Stimulated activated CD8-positive, alpha-beta memory T cell treated with anti-CD3 and anti-CD28 coated beads, Interleukin-4, amount 100 ng/mL, for 48 hours (primary cell): ENCODE measurements around the gene SOBP.

Experiments
- DNase-seq: peaks from one replicate; pipeline ENCODE4 v3.0.0-alpha.2; 2020

Gene SOBP

DNA sequence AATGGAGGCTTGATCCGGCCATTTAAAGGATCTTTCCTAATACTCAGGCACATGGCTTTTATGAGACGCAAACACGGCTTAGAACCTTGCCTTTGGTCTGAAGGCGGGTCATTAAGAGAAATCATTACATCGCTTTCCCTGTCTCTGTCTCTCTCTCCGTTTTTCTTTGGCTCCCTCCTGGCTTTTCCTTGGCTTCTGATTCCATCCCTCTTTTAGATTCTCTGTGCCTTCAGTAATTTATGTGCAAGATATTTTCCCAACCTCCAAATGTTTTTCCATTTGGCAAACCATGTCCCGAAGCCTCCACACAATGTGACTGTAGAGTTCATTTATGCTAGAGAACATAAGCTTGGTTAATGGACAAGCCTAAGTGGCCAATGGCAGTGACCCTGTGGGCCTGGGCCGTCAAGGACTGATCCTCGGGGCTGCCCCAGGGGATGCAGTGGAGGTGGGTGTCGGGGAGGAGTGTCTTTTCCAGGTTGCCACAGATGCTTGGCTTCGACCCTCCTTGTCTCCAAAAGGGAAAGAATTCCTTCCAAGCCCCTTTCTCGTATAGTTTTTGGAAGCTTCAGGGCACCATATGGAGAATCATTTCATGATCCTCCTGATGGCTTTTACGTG is 177.2 kb downstream of the SOBP start:
- DNase-seq = no peak

DNA sequence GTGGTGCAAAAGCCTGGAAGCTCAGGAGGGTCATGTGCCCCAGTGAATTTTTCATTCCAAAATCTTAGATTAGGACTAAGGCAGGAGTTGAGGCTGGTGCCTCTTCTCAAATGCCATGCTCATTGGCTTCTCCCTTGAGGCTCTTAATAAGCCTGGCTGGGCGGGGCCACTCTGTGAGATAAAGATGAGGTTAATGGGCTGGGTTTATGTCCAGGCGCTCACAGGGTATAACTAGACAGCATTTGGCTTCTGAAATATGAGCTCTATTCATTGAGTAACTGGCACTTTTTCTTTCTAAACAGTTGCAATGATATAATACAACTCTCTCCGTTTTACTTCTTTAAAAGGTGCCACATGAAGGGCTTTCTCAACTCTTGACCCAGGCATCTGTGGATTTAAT is 177.9 kb downstream of the SOBP start:
- no peak for DNase-seq

DNA sequence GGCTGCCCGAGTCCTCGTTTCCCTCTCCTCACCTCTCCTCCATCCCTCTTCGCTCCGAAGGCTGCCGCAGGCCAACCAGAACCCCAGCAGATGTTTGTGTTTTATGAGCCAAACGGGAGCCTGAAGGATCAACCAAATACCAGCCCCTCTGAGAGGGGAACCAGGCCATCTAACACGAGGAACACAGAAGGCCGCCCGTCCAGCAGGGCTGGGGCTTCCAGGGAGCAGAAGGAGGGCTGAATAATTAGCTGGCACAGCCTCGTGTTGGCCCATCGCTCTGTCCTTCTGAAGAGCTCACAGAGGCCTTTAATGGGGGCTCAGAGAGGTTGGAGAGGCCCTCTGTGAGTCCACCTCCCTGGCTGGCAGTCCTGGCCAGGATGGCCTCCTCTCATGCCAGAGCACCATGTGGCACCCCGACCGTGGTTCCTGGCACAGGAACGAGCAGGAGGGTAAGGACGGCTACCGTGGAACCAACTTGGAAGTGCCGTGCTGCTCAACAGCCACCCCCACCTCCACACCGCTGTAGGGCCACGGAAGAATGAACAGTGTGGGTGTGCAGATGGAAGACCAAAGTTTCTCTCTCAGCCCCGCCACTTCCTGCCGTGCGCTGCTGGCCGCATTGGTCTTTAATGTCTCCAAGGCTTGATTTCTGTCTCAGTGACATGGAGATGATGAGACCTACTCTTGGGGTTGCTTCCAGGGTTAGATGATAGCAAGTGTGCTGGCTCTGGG is 179.0 kb downstream of the SOBP start:
- peak; percentile 52 for DNase-seq

DNA sequence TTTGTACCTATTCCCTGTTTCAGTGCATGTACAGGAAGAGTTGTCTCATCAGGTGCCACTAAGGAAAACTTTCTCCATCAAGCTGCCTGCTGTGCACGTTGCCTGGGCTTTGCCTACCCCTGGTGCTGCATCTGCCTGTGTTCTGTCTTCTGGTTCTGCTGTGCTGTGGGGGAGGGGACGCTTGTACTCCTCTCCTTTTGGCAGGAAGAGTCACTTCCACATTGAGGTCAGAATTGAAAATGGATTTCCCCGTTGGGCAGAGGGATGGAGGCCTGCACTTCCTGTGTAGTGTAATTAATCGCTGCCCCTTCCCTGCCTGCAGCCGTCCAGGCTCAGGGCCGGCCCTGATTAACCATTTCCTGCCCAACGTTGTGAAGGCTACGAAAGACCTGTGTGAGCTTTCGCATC is 180.9 kb downstream of the SOBP start:
- DNase-seq = no peak

DNA sequence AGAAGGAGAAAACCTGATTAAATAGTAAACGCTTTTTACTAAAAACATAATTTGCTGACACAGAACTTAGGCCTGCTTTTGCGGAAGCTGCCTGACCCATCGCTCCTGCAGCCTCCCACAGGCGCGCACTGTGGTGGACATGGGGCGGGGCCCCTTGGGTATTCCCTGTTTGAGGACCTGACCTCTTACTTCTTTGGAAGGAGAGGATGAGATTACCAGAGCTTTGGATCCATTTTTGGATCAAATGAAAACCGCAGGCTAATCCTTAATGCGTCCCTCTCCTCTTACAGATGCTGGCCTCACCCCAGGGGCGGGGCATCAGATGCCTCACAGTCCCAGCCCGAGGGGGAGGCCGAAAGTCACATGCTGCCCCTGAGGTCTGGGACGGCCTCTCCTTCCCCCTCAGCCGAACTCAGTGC is 183.2 kb downstream of the SOBP start:
- no peak for DNase-seq

DNA sequence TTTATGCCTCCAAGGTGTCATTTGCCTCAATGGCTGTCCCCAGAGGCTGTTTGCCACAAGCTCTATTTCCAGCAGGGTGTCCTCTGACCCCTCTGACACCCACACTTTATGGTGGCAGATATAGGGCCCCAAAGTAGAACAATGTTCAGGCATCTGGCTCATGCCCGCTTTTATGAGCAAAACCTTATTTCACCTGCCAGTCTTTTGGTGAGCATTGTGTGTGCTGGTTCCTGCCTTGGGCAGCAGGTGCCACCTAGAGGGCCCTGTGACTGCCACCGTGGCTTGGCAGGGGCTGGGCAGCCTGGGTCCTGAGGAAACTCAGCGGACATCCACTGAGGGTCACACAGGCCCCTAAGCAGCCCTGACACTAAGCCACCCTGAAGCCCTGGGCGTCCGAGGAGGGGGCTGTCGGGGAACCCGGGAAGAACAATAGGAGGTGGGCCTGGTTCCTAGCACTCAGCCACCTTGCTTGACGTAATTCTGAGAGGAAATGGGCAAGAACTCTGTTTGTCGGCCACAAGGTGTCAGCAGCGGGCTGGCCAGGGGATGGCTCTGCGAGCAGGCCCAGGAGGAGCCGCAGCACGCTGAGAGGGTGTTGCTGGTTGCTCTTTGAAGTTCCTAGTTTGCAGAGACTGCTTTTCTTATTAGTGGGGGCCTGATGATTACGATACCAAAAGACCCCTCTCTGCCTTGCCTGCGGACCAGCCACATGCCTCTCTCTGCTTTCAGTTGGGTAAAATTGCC is 185.2 kb downstream of the SOBP start:
- DNase-seq = peak; percentile 90

DNA sequence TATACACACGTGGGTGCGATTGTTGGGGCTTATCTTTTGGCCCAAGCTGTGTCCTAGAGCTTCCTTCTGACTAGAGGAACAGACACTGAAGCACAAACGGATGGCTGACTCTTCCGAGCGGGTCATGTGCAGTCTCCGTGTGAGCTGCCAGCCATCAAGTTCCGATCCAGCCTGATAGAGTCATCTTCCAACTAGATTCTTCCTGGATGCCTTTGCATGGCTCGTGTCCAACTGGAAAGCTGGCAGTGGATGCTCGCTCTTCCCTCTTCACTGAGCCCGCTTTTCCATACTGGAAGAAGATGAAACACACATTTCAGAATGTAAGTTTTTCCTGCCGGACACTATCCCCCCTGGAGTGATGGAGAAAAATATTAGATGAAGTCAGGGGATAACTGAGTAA is 186.1 kb downstream of the SOBP start:
- DNase-seq = no peak

DNA sequence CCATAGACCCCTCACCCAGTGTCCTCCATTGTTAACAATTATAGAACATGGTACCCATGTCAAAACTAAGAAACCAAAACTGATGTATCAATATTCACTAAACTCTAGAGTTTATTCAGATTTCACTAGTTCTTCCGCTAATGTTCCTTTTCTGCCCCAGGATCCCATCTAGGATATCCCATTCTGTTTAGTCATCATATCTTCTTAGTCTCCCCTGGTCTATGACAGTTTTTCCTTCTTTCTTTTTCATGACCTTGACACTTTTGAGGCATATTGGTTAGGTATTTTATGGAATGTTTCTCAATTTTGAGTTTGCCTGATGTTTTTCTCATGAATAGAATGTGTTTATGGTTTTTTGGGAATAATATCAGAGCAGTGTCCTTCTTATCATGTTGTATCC is 187.5 kb downstream of the SOBP start:
- no peak for DNase-seq

DNA sequence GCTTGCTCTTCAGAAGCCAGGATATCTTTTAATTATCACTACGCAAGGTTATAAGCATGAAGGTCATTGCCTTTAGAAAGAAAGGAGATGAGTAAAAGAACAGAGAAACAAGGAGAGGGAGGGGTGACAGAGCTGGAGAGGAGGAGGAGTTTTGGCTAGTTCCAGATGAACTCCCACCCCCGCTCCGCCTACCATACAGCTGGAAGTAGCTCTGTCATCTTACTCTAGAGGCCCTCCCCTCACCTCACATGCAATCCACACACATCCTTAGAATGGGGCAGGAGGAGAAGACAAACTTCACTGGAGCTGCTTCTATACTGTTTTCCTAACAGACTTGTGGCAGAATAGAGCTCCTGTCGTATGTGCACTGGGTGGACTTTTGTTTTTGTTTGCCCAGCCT is 189.5 kb downstream of the SOBP start:
- no peak for DNase-seq

DNA sequence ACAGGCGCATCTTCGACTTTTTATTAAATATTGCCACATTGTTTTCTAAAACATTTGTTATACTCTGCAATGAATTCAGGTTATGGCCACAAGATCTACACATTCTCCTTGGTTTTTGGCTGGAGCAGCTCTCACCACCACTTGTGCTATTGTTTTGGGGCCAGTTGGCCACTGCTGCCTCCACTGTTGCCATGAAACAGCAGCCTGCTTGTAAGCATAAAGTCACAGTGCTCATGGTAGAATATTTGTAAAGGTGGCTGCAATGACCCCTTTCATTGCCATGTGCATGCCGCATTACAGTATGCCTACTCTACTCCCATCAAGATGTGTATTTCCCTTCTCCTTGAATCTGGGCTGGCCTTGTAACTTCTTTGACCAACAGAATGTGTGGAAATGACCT is 192.8 kb downstream of the SOBP start:
- DNase-seq = no peak

DNA sequence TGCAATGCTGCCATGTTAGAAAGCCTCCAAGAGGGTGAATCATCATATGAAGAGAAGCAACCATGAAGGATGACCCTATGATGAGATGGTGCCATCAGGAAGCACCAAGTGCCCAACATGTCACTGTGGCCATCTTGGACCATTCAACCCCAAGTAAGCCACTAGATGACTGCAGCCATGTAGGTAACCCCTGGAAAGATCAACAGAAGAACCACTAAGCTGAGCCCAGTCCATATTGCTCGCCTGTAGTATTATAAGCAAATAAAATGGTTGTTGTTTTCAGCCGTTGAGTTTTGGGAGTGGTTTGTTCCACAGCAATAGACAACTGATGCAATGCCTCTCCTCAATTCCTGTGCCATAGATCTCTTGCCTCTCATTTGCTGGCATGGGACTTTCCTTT is 193.3 kb downstream of the SOBP start:
- DNase-seq = no peak

DNA sequence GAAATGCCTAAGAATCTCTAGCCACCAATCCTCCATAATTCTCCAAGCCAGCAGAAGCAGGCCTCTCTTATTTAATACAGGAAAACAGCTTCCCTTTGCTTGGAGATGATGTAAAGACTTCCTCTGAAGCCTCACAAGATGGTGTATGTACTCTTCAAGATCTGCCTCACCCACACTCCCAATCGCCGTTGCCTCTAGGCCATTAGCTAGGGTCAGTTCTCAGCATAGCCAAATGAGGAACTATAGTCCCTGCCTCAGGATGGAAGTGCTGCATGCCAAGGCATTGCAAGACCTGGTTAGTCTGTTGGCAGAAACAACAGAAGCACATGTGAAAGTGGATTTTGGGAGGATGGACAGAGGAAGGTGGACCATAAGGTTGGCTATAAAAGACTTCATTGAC is 195.1 kb downstream of the SOBP start:
- no peak for DNase-seq

DNA sequence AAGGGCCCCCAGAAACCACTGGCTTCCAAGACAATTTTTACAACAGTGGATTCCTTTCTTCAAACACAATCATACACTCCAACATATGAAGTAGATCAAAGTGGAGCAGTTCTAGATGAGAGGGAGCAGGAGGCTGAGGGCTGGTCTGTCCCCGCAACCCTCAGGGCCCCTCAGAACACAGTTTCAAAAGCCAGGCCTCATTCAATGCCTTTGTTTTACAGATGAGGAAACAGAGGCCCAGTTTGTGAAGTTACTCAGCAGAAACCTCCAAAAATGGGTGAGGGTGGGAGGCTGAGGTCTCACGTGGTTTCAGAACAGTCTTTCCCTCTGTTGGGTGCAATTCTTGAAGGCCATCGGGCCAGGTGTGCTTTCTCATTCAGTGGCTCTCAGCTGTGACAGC is 199.3 kb downstream of the SOBP start:
- DNase-seq = no peak

DNA sequence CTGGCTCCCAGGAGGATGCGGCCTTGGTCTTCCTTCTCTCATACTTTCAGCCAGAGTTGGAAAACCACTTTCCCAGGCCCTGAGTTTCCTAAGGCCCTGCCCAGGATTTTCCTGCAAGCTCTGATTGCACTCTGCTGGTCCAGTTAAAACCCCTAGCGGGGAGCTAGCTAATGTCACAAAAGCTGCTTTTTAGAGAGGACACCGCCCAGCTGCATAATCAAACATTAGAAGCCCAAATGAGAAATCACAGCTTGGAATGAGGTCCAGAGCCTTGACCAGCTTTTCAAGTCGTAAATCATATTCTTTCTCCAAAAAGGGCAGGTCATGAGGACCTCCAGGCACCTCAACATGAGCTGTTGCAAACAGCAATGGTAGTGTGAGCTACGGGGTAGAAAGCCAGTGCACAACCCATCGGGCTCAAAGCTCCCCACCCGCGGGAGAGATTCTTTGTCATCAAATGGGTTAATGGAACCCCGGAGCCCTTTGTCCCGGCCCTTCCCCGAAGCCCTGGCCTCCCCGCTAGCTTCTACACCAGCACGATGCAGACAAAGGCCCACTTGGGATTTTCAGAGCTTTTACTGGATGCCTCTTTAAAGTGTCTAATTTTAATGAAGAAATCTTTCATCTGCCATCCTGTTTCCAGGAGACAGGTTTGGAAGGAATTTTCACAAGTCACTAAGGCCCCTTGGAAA is 200.2 kb downstream of the SOBP start:
- no peak for DNase-seq

DNA sequence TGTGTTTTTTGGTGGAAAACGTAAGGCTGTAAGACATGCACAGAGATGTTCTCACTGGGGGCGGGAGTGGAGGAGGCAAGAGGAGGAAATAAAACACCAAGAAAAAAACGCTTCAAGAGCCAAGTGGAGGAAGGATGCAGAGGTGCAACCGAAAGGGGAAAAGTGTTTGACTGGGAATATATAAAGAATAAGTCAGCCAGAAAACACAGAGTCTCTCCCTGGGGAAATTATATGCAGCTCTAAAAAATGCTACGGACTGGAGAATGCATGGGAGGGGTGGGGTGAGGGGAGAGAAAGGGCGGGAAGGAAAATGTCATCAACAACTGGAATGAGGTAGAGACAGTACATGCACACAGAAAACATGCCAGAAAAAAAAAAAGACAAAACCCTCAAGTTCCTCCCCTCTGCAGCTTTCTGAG is 200.7 kb downstream of the SOBP start:
- DNase-seq = no peak

DNA sequence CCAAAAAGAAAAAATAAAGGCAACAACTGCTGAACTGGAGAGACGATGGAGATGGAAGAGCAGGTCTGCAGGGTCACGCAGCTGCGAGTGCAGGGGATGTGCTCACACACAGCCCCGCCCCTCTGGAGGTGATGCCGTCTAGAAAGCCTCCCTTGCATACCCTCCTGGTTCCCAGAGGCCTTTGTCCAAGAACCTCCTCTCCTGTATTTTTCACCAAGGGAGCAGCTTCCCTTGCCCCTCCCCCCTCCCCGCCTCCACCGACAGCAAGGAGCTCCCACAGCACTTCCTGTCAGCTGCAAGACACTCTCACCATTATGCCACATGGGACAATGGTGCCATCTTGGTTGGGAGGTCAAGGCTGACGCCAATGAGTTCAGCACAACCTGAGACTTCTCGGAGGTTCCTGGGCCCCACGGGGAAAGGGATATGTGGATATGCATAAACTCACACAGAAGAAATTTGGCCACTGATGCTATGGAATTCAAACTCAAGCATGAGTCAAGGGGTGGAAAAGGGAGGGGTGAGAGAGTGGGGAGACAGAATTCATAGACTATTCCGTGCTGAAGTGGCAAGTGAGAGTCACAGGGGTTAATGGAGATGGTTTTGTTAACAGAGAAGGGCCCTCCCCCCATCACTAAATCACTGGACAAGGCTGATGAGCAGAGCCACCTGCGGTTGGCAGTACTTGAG is 201.3 kb downstream of the SOBP start:
- no peak for DNase-seq

DNA sequence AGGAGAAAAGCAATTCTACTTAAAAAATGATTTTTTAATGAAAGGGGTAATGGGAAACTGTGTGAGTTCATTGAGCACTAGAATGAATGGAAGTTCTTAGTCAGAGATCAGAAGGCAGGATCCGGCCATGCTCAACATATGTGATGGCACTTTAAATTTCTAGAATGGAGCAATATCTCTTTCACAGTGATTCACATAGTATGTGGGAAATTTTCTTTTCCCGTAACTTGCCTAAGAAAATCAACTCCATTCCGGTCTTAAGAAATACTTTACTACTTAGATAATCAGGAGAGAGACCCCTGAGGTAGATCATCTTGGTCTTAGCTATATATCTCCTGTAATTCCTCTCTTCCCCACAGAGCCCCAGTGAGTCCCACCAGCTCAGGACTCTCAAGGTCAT is 202.4 kb downstream of the SOBP start:
- no peak for DNase-seq

DNA sequence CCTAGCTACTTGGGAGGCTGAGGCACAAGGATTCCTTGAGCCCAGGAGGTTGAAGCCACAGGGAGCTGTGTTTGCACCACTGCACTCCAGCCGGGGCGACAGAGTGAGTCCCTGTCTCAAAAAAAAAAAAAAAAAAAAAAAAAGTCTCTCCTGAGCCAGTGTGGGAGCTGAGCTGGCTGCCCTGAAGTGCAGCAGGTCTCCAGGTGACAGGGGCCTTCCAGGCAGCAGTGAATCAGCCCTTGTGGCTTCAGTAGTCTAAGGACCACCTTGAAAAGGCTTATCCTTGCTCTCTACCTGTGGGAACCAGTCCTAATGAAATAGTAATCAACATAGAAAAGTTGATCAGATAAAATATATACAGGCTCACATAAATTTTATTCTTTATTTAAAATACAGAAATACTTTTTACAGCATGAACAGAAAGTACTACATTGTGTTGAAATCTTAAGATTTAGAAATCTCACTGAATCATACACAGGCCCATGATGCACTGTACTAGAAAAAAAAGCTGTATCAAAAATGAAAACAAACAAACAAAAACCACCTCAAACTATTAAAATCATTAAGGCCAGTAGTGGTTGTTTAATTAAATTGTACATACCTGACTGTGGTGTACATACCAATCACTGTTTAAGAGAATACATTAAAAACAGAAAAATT is 205.3 kb downstream of the SOBP start:
- DNase-seq = no peak

DNA sequence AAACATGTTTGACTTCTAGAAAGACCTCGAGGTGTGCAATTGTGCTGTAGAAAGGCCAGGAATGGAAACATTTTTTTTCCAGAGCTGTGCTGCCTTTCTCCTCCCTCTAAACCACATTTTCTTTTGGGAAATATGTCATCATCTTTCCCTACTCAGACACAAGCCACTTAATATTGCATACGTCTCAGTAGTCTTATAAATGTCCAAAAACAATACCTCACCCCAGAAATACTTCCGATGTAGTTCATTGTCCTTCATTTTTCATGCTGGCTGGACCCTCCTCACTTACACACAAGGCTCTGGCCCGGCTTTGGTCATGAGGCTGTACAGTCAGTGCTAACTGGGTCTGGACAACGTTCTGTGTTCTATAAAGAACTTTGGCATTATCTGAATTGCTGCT is 207.8 kb downstream of the SOBP start:
- no peak for DNase-seq

DNA sequence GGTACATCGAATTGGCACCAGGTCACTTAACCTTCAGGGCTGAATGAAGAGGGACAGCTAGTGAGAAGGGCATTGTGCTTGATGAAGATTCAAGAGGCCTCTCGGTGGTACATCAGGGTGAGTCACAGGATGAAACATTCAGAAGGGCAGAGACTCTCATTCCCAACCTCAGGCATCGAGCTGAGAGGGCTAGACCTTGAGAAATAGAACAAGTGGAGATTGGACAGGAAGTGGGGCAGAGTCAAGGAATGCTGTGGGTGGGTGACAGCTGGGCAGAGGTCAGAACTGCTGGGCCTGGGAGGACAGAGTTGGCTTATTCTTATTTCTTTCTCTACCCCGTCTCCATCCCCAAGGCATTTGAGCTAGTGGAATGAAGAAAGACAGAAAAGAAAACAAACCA is 208.2 kb downstream of the SOBP start:
- DNase-seq = no peak

DNA sequence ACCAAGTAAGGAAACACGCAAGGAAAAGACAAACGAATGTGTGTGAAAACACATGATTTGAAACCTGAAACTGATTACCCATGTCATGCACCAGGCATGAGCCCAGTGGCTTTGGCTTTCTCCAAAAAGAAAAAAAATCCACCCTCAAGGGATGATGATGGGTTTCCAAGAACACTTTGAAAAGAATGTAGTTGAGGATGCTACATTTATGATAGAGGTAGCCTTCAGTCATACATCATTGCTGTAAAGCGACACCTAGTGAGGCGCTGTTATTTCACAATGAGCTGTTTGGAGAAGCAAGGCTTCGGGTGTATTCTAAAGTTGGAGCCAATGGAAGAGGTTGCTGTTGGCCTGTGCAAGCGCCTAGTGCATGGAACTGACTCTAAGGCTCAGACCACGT is 209.3 kb downstream of the SOBP start:
- no peak for DNase-seq

DNA sequence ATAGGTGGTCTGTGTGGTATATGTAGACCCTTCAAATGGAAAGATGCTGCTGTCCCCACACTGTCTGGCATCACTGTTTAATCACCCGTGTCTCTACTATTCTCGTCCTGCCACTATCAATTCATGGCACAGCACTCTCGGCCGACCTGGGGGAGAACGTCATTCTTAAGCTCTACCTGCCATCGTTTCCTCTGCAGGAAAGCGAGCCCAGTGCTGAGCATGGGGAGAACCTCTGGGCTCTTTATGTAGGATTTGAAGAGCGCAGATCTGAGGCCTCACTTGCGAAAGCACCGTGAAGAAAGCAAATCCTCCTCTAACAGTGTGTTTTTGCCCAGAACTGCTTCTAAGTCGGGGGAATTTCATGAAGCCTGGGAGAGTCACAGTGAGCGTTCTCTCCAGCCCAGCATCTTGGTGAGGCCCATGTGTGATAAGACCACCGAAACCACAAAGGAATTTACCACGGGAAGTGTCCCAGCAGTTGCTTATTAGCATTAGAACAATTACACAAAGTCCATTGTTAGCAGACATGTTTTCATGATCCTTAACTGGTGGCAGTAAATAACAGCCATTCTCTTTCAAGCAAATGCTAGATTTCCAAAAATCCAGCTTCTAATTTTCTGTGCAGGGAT is 209.9 kb downstream of the SOBP start:
- DNase-seq = no peak
